RWPE2 (cell line): ENCODE results near the gene ZNF525.
A peak's percentile ranks its signal among the peaks of the same experiment; 100 is the strongest.

Experiments used
- ATAC-seq: fragments of 200-7000 bp; cut with Tn5 transposase; 3 replicates; pipeline ENCODE4 v1.9.1; 2021; ENCODE audit warnings: low read depth
- DNase-seq: peaks from one replicate; pipeline ENCODE4 v3.0.0-alpha.2; 2020; ENCODE audit warnings: low spot score
- H3K27ac ChIP-seq: fragments of 450-650 bp; 2 replicates; pipeline ENCODE4 v1.5.1; 2017; ENCODE audit warnings: mild to moderate bottlenecking; ENCODE audit not compliant: poor library complexity, severe bottlenecking
- H3K27me3 ChIP-seq: fragments of 250-450 bp; sonication (Bioruptor Pico); 2 replicates; pipeline ENCODE4 v1.5.1; 2021; ENCODE audit warnings: mild to moderate bottlenecking, moderate library complexity; ENCODE audit not compliant: insufficient read depth, poor library complexity, severe bottlenecking
- H3K36me3 ChIP-seq: fragments of 250-450 bp; sonication (Bioruptor Pico); 2 replicates; pipeline ENCODE4 v1.5.1; 2020; ENCODE audit warnings: low read depth, mild to moderate bottlenecking, moderate library complexity
- H3K4me1 ChIP-seq: fragments of 250-450 bp; sonication (Bioruptor Pico); 2 replicates; pipeline ENCODE4 v1.5.1; 2021; ENCODE audit warnings: mild to moderate bottlenecking, moderate library complexity; ENCODE audit not compliant: insufficient read depth, poor library complexity, severe bottlenecking
- H3K4me3 ChIP-seq: fragments of 250-450 bp; sonication (Bioruptor Pico); 2 replicates; pipeline ENCODE4 v1.5.1; 2021; ENCODE audit warnings: mild to moderate bottlenecking, moderate library complexity; ENCODE audit not compliant: severe bottlenecking
- H3K9me3 ChIP-seq: fragments of 250-450 bp; sonication (Bioruptor Pico); 2 replicates; pipeline ENCODE4 v1.5.1; 2021; ENCODE audit warnings: mild to moderate bottlenecking, moderate library complexity; ENCODE audit not compliant: severe bottlenecking
- CTCF ChIP-seq: fragments of 450-650 bp; IDR thresholded peaks from one replicate; pipeline ENCODE4 v1.5.1; 2017; ENCODE audit warnings: mild to moderate bottlenecking, moderate library complexity; ENCODE audit not compliant: poor library complexity, severe bottlenecking

ZNF525 gene

GRCh38 chr19:53365134-53365898 is at the start of gene ZNF525:
Gene ZNF525, plus strand, starts transcription at chr19:53365705. Its CDS starts 6,577 bp downstream, at chr19:53372282.
- TF ChIP-seq CTCF, result no peak
- Histone ChIP-seq H3K27me3 (no peaks in the 10 kb centered on the region), H3K36me3 (no peaks in the 10 kb centered on the region), H3K4me1 (no peaks in the 10 kb centered on the region), H3K4me3 (peak within 1 kb of the TSS; percentile 92), H3K9me3 (no peaks in the 10 kb centered on the region), H3K27ac (peak within 1 kb of the TSS; percentile 21)
- DNase-seq, result peak; percentile 89
- ATAC-seq, result peak; percentile 98

- DNase-seq, result no peak
Observed at GRCh38 chr19:53328967-53329366, 36.5 kb upstream of the ZNF525 start.

GRCh38 chr19:53332484-53332883 is 33.0 kb upstream of the ZNF525 start:
- Histone ChIP-seq H3K36me3 (no peaks in the 10 kb centered on the region; the same call in 1 of the 2 replicates), H3K4me1 (no peaks in the 10 kb centered on the region), H3K27ac (no peak overlapping the region), H3K27me3 (no peaks in the 10 kb centered on the region), H3K4me3 (peak overlapping the region; percentile 56), H3K9me3 (no peaks in the 10 kb centered on the region)
- DNase-seq (no peak), ATAC-seq (no peak)
- TF ChIP-seq CTCF, result no peak

More at GRCh38 chr19:53328967-53329366, 36.5 kb upstream of the ZNF525 start:
- H3K36me3 ChIP-seq, result no peaks in the 10 kb centered on the region
- no peak for ATAC-seq
- no peaks in the 10 kb centered on the region for H3K9me3 ChIP-seq
- no peaks in the 10 kb centered on the region for H3K27me3 ChIP-seq
- no peak overlapping the region for H3K4me3 ChIP-seq
- no peaks in the 10 kb centered on the region for H3K4me1 ChIP-seq
- TF ChIP-seq CTCF, result no peak
- no peak overlapping the region for H3K27ac ChIP-seq

GRCh38 chr19:53333066-53333462 is 32.4 kb upstream of the ZNF525 start:
- Histone ChIP-seq H3K4me1 (no peaks in the 10 kb centered on the region), H3K27me3 (no peaks in the 10 kb centered on the region), H3K36me3 (no peaks in the 10 kb centered on the region; the same call in 1 of the 2 replicates), H3K9me3 (no peaks in the 10 kb centered on the region), H3K27ac (peak overlapping the region; percentile 21), H3K4me3 (peak overlapping the region; percentile 56)
- no peak for TF ChIP-seq CTCF
- ATAC-seq (peak; percentile 39), DNase-seq (no peak)
